IPS-18a (cell line): ENCODE data around the gene MTMR3.

Experiments used
- H3K27ac ChIP-seq: one replicate; pipeline ENCODE4 v1.5.1; 2013; ENCODE audit warnings: low read length
- H3K27me3 ChIP-seq: one replicate; pipeline ENCODE4 v1.6.1; 2013; ENCODE audit warnings: mild to moderate bottlenecking, low read length; ENCODE audit not compliant: control insufficient read depth, insufficient read depth
- H3K36me3 ChIP-seq: one replicate; pipeline ENCODE4 v1.6.1; 2013; ENCODE audit warnings: low read depth, low read length; ENCODE audit not compliant: control insufficient read depth
- H3K4me1 ChIP-seq: one replicate; pipeline ENCODE4 v1.6.1; 2013; ENCODE audit warnings: low read depth, low read length; ENCODE audit not compliant: control insufficient read depth
- H3K4me3 ChIP-seq: one replicate; pipeline ENCODE4 v1.5.1; 2013; ENCODE audit warnings: low read length
- H3K9ac ChIP-seq: one replicate; pipeline ENCODE4 v1.6.1; 2013; ENCODE audit warnings: mild to moderate bottlenecking, low read length, moderate library complexity
- H3K9me3 ChIP-seq: one replicate; pipeline ENCODE4 v1.6.1; 2013; ENCODE audit warnings: low read depth, low read length; ENCODE audit not compliant: control insufficient read depth

MTMR3 gene

DNA sequence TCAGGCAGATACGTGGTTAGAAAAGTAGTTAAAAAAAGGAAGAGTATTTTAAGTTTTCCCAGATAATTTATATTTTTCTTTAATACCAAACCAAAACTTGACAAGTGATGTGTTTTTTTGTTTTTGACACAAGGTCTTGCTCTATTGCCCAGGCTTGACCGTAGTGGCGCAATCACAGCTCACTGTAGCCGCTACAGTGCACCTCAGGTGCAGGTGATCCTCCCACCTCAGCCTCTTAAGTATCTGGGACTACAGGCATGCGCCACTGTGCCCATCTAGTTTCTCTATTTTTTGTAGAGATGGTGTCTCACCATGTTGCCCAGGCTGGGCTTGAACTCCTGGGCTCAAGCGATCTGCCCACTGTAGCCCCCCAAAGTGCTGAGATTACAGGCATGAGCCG lies 92.5 kb downstream of the MTMR3 start:
- Histone ChIP-seq H3K36me3 (peaks cover 7% of the 10 kb centered on the region), H3K9me3 (no peaks in the 10 kb centered on the region), H3K27me3 (no peaks in the 10 kb centered on the region), H3K9ac (no peak overlapping the region), H3K27ac (no peak overlapping the region), H3K4me3 (no peak overlapping the region), H3K4me1 (peaks cover 5% of the 10 kb centered on the region)

DNA sequence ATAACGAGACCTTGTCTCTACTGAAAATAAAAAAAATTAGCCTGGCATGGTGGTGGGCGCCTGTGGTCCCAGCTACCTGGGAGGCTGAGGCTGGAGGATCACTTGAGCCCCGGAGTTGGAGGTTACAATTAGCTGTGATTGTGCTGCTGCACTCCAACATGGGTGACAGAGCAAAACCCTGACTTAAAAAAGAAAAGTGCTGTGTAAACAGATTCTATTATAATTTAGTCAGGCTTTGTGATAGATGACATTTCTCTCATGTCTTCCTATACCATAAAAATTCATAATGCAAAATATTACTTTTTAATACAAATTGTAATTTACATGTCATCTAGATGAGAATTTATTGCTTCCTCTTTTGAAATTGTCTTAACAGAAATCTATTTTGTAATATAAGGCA lies 94.1 kb downstream of the MTMR3 start:
- Histone ChIP-seq H3K27ac (no peak overlapping the region), H3K4me3 (no peak overlapping the region), H3K9me3 (no peaks in the 10 kb centered on the region), H3K9ac (no peak overlapping the region), H3K4me1 (peaks cover 5% of the 10 kb centered on the region), H3K36me3 (peaks cover 7% of the 10 kb centered on the region), H3K27me3 (no peaks in the 10 kb centered on the region)

DNA sequence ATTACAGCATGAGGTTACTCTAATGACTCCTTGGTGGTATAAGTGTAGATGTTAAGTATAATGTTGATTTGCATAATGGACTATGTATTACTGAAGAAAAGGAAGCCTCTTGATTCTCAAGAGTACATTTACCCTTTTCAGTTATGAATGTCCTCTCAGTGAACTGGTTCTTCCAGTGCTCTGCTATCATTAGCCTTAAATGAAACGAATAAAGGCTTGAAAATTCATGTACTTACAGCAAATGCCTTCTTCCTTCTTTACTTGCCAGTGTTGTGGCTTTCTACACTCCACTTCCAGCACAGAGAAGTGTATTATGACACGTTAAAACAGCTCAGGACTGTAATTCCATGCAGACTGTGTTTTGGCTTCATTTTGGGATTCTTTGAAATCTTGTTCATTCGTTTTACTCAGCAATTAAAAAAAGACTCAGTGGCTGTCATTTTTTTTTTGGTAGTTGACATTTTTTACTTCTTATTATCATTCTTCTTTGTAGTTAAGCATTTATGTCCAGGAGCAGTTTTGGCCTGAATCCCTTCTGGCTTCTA lies 96.9 kb downstream of the MTMR3 start:
- H3K27ac ChIP-seq = no peak overlapping the region
- no peak overlapping the region for H3K4me3 ChIP-seq
- no peak overlapping the region for H3K9ac ChIP-seq
- H3K27me3 ChIP-seq = no peaks in the 10 kb centered on the region
- peaks cover 7% of the 10 kb centered on the region for H3K36me3 ChIP-seq
- no peaks in the 10 kb centered on the region for H3K4me1 ChIP-seq
- no peaks in the 10 kb centered on the region for H3K9me3 ChIP-seq

DNA sequence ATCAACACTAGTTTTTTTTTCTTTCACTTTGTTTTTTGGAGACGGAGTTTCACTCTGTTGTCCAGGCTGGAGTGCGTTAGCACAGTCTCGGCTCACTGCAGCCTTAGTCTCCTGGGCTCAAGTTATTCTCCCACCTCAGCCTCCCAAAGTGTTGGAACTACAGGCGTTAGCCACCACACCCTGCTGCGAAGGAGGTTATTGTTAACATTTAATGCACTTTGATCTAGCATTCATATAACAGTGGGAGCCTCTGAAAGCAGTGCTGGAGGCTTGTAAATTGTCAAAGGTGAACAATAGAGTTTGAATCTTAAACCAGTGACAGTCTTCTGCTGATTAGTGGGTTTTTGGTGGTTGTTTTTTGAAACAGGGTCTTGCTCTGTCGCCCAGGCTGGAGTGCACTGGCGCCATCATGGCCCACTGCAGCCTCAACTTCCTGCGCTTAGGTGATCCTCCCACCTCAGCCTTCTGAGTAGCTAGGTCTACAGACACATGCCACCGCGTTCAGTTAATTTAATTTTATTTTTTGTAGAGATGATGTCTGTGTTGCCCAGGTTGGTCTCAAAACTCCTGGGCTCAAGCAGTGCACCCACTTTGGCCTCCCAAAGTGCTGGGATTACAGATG lies 100.4 kb downstream of the MTMR3 start:
- H3K4me3 ChIP-seq = no peak overlapping the region
- H3K9ac ChIP-seq = no peak overlapping the region
- peaks cover 7% of the 10 kb centered on the region for H3K36me3 ChIP-seq
- no peaks in the 10 kb centered on the region for H3K27me3 ChIP-seq
- H3K27ac ChIP-seq = no peak overlapping the region
- H3K9me3 ChIP-seq = no peaks in the 10 kb centered on the region
- no peaks in the 10 kb centered on the region for H3K4me1 ChIP-seq

DNA sequence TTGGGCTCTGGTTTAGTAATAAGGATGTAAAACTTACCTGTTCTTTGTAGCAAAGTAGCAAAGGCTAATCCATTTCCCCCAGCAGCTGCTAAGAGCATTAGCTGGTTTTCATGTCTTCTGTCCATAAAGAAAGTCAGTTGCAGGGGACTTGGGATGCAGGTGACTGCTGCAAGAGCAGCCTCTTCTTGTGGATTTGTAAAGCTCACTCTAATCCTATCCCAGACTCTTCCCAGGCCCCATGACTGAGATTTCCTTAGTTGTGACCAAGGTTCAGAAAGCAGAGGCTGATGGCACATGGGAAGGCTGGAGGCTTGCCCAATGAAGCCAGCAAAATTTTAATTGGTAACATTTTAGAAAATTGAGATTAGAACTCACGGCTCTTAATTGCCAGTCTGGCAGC lies 102.9 kb downstream of the MTMR3 start:
- no peaks in the 10 kb centered on the region for H3K36me3 ChIP-seq

DNA sequence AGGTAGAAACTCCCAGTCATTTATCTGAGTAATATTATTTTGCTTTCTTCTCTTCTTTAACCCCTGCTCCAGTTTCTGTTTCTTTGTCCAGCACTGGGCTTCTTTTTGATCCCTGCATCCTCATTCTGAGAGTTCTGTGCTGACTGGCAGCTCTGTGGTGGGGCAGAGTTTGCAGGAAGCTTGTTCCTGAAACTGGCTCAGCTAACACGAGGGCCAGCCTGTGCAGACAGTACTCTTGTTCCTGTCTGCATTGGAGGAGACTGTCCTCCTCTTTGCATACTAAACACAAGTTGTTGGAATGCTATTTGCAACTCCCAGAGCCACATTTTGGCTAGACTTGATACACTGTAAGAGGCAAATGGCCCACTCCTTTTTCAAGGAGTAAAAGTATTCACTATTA lies 104.2 kb downstream of the MTMR3 start:
- Histone ChIP-seq H3K9me3 (no peaks in the 10 kb centered on the region), H3K36me3 (no peaks in the 10 kb centered on the region), H3K27me3 (no peaks in the 10 kb centered on the region), H3K27ac (no peak overlapping the region), H3K4me3 (no peak overlapping the region), H3K4me1 (no peaks in the 10 kb centered on the region), H3K9ac (no peak overlapping the region)

More for the DNA sequence above, 102.9 kb downstream of the MTMR3 start:
- no peaks in the 10 kb centered on the region for H3K27me3 ChIP-seq
- no peaks in the 10 kb centered on the region for H3K9me3 ChIP-seq
- H3K27ac ChIP-seq = no peak overlapping the region
- H3K4me3 ChIP-seq = no peak overlapping the region
- no peak overlapping the region for H3K9ac ChIP-seq
- H3K4me1 ChIP-seq = no peaks in the 10 kb centered on the region

DNA sequence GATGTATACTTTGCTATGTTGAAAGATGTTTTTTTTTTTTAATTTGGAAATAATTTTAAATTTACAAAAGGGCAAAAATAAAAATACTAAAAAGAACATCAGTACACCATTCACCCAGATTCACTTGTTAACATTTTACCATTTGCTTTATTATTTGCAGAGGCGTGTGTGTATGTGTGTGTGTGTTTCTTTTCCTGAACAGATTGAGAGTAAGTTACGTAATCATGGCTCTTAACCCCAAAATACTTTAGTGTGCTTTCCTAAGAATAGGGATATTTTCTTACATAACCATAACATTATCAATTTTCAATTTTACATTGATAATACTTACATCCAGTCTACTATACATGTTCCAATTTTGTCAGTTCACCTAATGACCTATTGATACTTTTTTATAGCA lies 105.7 kb downstream of the MTMR3 start:
- Histone ChIP-seq H3K27ac (no peak overlapping the region), H3K4me1 (peaks cover 7% of the 10 kb centered on the region), H3K36me3 (no peaks in the 10 kb centered on the region), H3K4me3 (no peak overlapping the region), H3K9ac (no peak overlapping the region), H3K9me3 (no peaks in the 10 kb centered on the region), H3K27me3 (no peaks in the 10 kb centered on the region)

DNA sequence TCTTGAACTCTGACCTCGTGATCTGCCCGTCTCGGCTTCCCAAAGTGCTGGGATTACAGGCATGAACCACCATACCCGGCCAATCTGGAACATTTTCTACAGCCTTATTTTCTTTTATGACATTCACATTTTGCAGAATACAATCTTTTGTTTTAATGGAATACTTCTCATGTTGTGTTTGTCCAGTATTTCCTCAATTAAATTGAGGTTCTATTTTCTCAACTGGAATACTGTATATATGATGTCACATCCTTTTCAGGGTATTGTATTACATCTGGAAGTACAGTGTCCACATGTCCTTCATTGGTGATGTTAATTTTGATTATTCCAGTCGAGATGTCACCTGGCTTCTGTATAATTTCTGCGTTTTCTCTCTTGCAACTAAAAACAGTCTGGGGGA lies 106.5 kb downstream of the MTMR3 start:
- Histone ChIP-seq H3K9me3 (no peaks in the 10 kb centered on the region), H3K9ac (no peak overlapping the region), H3K36me3 (no peaks in the 10 kb centered on the region), H3K4me3 (no peak overlapping the region), H3K27ac (no peak overlapping the region), H3K4me1 (peaks cover 7% of the 10 kb centered on the region), H3K27me3 (no peaks in the 10 kb centered on the region)

DNA sequence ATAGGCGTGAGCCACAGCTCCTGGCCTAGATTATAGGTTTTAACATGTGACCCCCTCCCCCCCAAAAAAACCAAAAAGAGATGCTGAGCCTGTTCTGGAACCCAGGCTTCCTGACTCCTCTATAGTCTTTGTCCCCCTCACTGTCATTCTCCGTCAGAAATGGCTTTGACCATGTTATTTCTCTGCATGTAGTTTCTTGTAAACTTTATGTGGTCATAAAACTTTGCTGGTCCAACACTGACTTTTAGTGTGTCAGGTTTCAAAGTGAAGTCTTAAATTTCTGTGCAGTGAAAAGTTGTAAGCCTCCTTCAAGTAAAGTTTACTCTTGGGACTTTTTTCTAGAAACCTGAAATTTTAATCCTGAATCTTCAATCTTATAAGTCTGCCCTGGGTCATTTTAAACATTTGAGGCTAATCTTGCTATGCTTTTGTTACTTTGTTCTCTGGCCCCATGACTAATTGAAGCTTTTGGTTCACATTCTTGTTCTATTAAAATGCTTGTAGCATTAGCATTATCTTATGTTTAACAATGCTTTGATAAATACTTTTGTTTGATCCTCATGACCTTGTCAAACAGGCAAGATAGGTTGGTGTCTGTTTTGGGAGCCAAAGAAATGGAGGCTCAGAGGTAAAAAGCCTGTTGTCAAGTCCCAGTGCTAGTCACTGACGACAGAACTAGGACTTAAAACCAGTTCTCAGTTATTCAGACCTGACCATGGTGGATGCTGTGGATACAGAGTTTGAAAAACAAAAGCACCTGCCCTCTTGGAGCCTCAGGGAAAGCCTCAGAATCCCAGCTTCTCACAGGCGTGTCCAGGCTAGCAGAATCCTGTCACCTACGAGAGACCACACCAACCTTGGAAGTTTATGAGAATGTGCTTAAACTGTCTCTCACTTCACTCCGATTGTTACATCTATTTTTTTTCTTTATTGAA lies 109.6 kb downstream of the MTMR3 start:
- Histone ChIP-seq H3K4me3 (no peak overlapping the region), H3K27ac (no peak overlapping the region), H3K4me1 (peaks cover 7% of the 10 kb centered on the region), H3K36me3 (no peaks in the 10 kb centered on the region), H3K9me3 (no peaks in the 10 kb centered on the region), H3K9ac (no peak overlapping the region), H3K27me3 (no peaks in the 10 kb centered on the region)

DNA sequence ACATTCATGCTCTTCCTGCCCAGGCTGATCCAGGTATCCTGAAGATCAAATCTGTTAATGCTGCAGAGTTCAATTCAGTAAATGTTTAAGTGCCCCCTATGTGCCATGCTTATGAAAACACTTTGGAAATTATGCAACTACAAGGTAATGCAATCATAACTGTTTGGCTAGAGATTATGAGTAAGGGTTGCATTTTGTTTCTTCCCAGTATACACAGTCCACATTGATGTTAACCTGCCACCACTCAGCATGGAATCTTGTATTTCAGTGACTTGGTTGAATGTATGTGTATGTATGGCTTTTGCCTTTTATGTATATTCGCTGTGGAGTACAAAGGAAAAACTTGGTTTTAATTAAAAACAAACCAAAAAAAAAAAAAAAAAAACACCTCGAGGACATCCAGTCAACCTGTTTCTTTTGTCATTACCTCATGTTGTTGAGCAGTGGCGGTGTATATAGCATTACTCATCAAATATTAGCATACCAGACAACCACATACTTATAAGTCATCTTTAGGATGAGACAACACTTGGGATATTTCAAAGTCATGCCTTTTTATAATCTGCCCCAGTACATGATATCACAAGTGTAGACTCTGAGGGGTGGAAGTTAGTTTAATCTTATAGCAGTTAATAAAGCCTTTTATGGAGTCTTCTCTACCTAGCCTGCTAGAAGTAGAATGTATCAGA lies 111.2 kb downstream of the MTMR3 start:
- no peaks in the 10 kb centered on the region for H3K9me3 ChIP-seq
- peaks cover 4% of the 10 kb centered on the region for H3K36me3 ChIP-seq
- H3K9ac ChIP-seq = no peak overlapping the region
- H3K4me3 ChIP-seq = no peak overlapping the region
- H3K4me1 ChIP-seq = peaks cover 7% of the 10 kb centered on the region
- H3K27me3 ChIP-seq = no peaks in the 10 kb centered on the region
- H3K27ac ChIP-seq = no peak overlapping the region

DNA sequence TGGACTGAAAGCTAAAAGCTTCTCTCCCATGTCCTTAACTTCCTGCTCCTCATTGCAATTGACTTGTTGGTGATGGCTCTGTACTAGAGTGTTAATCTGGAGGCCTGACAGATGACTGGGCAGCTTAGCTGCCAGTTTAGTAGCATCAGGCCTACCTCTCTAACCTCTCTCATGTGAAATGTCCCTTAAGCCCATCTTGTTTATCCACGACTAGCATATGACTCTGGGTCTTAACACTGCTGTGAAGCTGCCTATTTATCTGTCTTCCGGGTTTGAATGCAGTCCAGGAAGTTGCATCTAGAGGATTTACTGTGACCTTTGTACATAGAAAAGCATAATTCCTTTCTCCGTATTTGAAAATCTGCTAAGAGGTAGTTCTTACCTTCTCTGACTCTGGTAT lies 112.0 kb downstream of the MTMR3 start:
- no peak overlapping the region for H3K27ac ChIP-seq
- no peak overlapping the region for H3K4me3 ChIP-seq
- peaks cover 7% of the 10 kb centered on the region for H3K4me1 ChIP-seq
- no peak overlapping the region for H3K9ac ChIP-seq
- H3K36me3 ChIP-seq = peaks cover 6% of the 10 kb centered on the region
- no peaks in the 10 kb centered on the region for H3K9me3 ChIP-seq
- H3K27me3 ChIP-seq = no peaks in the 10 kb centered on the region
